Tibial nerve (tissue), 3 donors: ENCODE results near the gene INTS11.

ENCODE experiments used
- POLR2A ChIP-seq, 2 donors: fragments of 450-650 bp; IDR thresholded peaks; one replicate each; pipeline ENCODE4 v1.6.1; 2017; ENCODE audit warnings: antibody characterized with exemption in 2 of 2, mild to moderate bottlenecking in 2 of 2, moderate library complexity in 2 of 2
- TF ChIP-seq, protein P1 (sequence below), 5 experiments: fragments of 200-600 bp in 3 of 5; fragments of 450-650 bp in 2 of 5; sonication (generic) in 3 of 5; IDR thresholded peaks; one replicate each; pipeline ENCODE4 v1.5.1; 2016 to 2019; ENCODE audit warnings: antibody characterized with exemption in 5 of 5, mild to moderate bottlenecking in 3 of 5, moderate library complexity in 2 of 5

DNA sequence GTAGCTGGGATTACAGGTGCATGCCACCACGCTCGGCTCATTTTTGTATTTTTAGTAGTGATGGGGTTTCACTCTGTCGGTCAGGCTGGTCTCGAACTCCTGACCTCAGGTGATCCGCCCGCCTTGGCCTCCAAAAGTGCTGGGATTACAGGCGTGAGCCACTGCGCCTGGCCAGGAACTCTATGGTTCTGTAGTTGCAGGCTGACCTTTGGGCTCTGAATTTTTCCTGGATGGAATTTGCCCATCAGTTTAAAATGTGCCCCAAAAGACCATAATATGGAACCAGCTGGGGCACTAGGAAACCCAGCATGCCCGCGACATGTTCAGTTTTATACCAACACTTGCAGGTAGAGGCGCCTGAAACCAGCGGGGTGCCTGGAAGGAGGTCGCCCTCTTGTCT lies 45.8 kb downstream of the INTS11 start:
- TF ChIP-seq, protein P1, sequence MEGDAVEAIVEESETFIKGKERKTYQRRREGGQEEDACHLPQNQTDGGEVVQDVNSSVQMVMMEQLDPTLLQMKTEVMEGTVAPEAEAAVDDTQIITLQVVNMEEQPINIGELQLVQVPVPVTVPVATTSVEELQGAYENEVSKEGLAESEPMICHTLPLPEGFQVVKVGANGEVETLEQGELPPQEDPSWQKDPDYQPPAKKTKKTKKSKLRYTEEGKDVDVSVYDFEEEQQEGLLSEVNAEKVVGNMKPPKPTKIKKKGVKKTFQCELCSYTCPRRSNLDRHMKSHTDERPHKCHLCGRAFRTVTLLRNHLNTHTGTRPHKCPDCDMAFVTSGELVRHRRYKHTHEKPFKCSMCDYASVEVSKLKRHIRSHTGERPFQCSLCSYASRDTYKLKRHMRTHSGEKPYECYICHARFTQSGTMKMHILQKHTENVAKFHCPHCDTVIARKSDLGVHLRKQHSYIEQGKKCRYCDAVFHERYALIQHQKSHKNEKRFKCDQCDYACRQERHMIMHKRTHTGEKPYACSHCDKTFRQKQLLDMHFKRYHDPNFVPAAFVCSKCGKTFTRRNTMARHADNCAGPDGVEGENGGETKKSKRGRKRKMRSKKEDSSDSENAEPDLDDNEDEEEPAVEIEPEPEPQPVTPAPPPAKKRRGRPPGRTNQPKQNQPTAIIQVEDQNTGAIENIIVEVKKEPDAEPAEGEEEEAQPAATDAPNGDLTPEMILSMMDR (IDR thresholded peaks at IDR 0.05): no peak
- TF ChIP-seq POLR2A (IDR thresholded peaks at IDR 0.05): no peak
